ENCODE data around the gene ALPK1.

Gene ALPK1

DNA sequence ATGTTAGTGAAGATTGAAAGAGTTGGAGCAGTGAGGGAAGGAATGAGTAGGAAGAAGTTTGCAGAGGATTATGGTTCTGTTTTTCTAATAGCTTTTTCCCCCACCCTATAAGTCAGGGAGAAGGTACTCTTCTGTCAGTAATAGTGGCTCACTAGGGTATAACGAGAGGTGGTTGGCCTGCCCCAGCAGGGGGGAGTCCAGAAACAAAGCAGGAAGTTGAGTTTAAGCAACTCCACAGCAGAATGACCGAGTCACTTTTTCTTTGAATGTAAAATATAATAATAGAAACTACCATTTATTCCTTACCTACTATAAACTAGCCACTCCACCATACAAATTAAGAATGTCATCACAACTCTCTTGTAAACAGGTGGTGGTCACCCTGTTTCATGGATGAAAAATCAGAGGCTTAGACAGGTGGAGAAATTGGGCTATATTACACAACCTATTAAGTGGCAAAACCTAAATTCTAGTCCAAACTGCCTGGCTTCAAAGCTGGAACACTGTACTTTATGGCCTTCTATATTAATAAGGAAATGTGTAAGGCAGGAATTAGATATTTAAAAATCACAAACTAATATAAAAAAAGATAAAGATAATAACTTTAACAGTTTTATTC lies 43.7 kb upstream of the ALPK1 start:
- Histone ChIP-seq H3K4me3 (ENCODE audit: low read depth in 1 of 2, low read length in 2 of 2) (no peak overlapping the region), H3K36me3 (ENCODE audit: insufficient read depth, low read length) (peaks cover 10% of the 10 kb centered on the region; the same call in 1 of the 2 replicates), H3K4me1 (ENCODE audit: insufficient read depth, low read length) (no peaks in the 10 kb centered on the region), H3K27ac (ENCODE audit: low read length) (no peak overlapping the region), H2AFZ (ENCODE audit: low read depth, low read length) (no peak overlapping the region), H3K9ac (ENCODE audit: low read depth, low read length) (no peak overlapping the region), H4K20me1 (ENCODE audit: insufficient read depth, low read length) (no peaks in the 10 kb centered on the region; the same call in 1 of the 2 replicates), H3K27me3 (ENCODE audit: insufficient read depth, low read length, poor library complexity) (no peaks in the 10 kb centered on the region), H3K4me2 (ENCODE audit: insufficient read depth, low read length) (no peak overlapping the region), H3K79me2 (ENCODE audit: insufficient read depth, low read length) (0 out of 2 replicates have a peak, but pooled peaks cover 8% of the 10 kb centered on the region), H3K9me3 (ENCODE audit: insufficient read depth, low read length, severe bottlenecking) (no peaks in the 10 kb centered on the region)
- DNase-seq (no peak), ATAC-seq (ENCODE audit: insufficient read depth, low read depth) (no peak)
- no peak for TF ChIP-seq EZH2 (IDR thresholded peaks at IDR 0.05; ENCODE audit: borderline replicate concordance, low read depth, low read length, severe bottlenecking)
- TF ChIP-seq, protein P1, sequence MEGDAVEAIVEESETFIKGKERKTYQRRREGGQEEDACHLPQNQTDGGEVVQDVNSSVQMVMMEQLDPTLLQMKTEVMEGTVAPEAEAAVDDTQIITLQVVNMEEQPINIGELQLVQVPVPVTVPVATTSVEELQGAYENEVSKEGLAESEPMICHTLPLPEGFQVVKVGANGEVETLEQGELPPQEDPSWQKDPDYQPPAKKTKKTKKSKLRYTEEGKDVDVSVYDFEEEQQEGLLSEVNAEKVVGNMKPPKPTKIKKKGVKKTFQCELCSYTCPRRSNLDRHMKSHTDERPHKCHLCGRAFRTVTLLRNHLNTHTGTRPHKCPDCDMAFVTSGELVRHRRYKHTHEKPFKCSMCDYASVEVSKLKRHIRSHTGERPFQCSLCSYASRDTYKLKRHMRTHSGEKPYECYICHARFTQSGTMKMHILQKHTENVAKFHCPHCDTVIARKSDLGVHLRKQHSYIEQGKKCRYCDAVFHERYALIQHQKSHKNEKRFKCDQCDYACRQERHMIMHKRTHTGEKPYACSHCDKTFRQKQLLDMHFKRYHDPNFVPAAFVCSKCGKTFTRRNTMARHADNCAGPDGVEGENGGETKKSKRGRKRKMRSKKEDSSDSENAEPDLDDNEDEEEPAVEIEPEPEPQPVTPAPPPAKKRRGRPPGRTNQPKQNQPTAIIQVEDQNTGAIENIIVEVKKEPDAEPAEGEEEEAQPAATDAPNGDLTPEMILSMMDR (IDR thresholded peaks at IDR 0.05; ENCODE audit: borderline replicate concordance, extremely low read depth, low read length, poor library complexity, severe bottlenecking) = no peak

GRCh38 chr4:112257098-112257497 lies 40.1 kb upstream of the ALPK1 start:
- H3K79me2 ChIP-seq (ENCODE audit: insufficient read depth, low read length) = no peaks in the 10 kb centered on the region
- DNase-seq (no peak), ATAC-seq (ENCODE audit: insufficient read depth, low read depth) (no peak)
- H3K27ac ChIP-seq (ENCODE audit: low read length) = no peak overlapping the region
- H3K27me3 ChIP-seq (ENCODE audit: insufficient read depth, low read length, poor library complexity) = no peaks in the 10 kb centered on the region
- H3K36me3 ChIP-seq (ENCODE audit: insufficient read depth, low read length) = peaks cover 24% of the 10 kb centered on the region
- no peak overlapping the region for H3K4me3 ChIP-seq (ENCODE audit: low read depth in 1 of 2, low read length in 2 of 2)
- H4K20me1 ChIP-seq (ENCODE audit: insufficient read depth, low read length) = no peaks in the 10 kb centered on the region
- H3K4me2 ChIP-seq (ENCODE audit: insufficient read depth, low read length) = no peak overlapping the region
- TF ChIP-seq, protein P1 (IDR thresholded peaks at IDR 0.05; ENCODE audit: borderline replicate concordance, extremely low read depth, low read length, poor library complexity, severe bottlenecking) = no peak
- H3K4me1 ChIP-seq (ENCODE audit: insufficient read depth, low read length) = no peaks in the 10 kb centered on the region
- no peak overlapping the region for H3K9ac ChIP-seq (ENCODE audit: low read depth, low read length)
- H3K9me3 ChIP-seq (ENCODE audit: insufficient read depth, low read length, severe bottlenecking) = no peaks in the 10 kb centered on the region
- H2AFZ ChIP-seq (ENCODE audit: low read depth, low read length) = no peak overlapping the region

DNA sequence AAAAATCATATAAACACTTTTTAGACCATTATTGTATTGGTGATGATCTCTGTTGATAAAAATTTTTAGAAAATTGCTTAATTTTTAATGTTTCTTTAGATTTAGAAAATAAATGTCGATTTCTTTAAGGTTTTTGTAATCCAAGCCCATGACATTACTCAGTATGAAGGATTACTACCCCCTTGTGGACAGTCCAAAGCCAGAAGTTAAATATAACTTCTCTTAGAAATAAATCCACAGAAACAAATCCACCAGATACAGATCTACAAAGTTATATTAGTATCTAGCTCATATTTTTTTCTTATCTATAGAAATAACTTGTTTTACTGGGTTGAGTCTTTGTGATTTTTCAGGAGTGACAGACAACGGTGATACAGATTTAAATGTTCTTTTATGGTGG lies 30.3 kb upstream of the ALPK1 start:
- Histone ChIP-seq H3K79me2 (ENCODE audit: insufficient read depth, low read length) (no peaks in the 10 kb centered on the region), H4K20me1 (ENCODE audit: insufficient read depth, low read length) (no peaks in the 10 kb centered on the region), H3K4me3 (ENCODE audit: low read depth in 1 of 2, low read length in 2 of 2) (no peak overlapping the region), H3K9ac (ENCODE audit: low read depth, low read length) (no peak overlapping the region), H3K27me3 (ENCODE audit: insufficient read depth, low read length, poor library complexity) (no peaks in the 10 kb centered on the region), H2AFZ (ENCODE audit: low read depth, low read length) (no peak overlapping the region), H3K36me3 (ENCODE audit: insufficient read depth, low read length) (peaks cover 38% of the 10 kb centered on the region), H3K9me3 (ENCODE audit: insufficient read depth, low read length, severe bottlenecking) (no peaks in the 10 kb centered on the region), H3K4me2 (ENCODE audit: insufficient read depth, low read length) (no peak overlapping the region), H3K27ac (ENCODE audit: low read length) (no peak overlapping the region), H3K4me1 (ENCODE audit: insufficient read depth, low read length) (no peaks in the 10 kb centered on the region)
- TF ChIP-seq, protein P1 (IDR thresholded peaks at IDR 0.05; ENCODE audit: borderline replicate concordance, extremely low read depth, low read length, poor library complexity, severe bottlenecking) = peak; percentile 36
- no peak for TF ChIP-seq EZH2 (IDR thresholded peaks at IDR 0.05; ENCODE audit: borderline replicate concordance, low read depth, low read length, severe bottlenecking)
- ATAC-seq (ENCODE audit: insufficient read depth, low read depth) (peak; percentile 53; the same call in 1 of the 3 replicates), DNase-seq (no peak)
